Omental fat pad (tissue), 4 donors: Measurements from ENCODE around the gene CLRN2. TPM values are rescaled to one million over a fixed set of nuclear protein-coding genes. Genes with fewer than 3 reads are reported as not detected.

Experiments
- ATAC-seq: fragments of 150-250 bp; one replicate; pipeline ENCODE4 v1.9.1; 2016; ENCODE audit warnings: mild to moderate bottlenecking, moderate library complexity; ENCODE audit not compliant: low FRiP score
- DNase-seq: peaks from one replicate; pipeline ENCODE4 v3.0.0-alpha.2; 2019; ENCODE audit warnings: low spot score
- CTCF ChIP-seq, 3 donors: fragments of 450-650 bp; IDR thresholded peaks; one replicate each; pipeline ENCODE4 v1.5.1; 2016 to 2017; ENCODE audit warnings: antibody characterized with exemption in 3 of 3, mild to moderate bottlenecking in 3 of 3, moderate library complexity in 2 of 3
- total RNA-seq, 4 donors: library from RNA; depleted of rRNA; stranded (reverse); fragments of >200 nt; gene quantifications; one replicate each; pipeline ENCODE4 v1.1.0, GENCODE V29; 2016

The CLRN2 gene
- total RNA-seq = not detected

DNA sequence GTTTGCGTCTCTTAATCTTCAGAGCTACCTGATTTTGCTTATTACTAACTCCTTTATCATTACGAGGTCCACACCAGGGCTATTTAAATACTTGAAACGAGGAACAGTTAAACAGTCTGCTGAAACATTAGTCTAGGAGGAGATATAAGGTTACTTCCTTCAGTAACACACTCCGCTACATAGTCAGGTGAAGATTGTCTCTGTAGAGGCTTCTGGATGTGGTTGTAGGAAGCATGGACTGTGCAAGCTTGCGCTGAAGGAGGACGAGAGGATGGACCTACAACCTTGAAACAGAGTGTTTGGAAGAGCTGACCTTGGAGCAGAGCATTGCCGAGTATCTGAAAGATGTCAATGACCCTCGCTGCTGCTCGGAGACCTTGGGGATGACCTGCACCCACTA lies at the start of gene CLRN2:
CLRN2 (plus strand) TSS at position 301 of the 400 bp plus-strand sequence. CDS start 102 bp downstream, outside the sequence.
- no peak for ATAC-seq
- DNase-seq = no peak
- TF ChIP-seq CTCF (IDR thresholded peaks at IDR 0.05) = no peak

DNA sequence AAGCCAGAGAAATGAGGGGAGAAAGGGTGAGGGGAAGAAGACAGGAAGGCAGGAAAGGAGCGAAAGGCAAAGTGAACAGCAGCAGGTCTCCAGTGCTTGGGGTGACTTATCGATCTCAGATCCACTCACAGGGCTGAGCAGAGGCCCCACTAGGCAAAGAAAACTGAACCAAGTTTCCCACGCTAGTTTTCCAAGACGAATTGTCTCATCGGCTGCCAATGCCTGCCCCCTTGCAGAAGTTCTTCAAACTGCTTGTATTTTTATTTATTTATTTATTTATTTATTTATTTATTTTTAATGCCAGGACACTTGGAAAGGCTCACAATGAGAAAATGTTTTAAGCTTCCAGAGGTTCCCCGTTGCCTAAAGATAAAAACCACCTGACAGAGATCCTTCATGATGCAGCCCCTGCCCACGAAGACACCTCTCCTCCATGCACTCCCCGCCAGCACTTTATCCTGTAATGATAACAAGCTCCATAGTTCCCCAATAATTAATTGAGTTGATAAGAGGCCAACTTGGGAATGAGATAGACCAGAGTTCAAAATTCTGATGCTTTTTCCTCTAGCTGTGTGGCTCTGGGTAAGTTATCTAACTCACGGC lies 46.2 kb upstream of the CLRN2 start:
- DNase-seq = no peak
- ATAC-seq = no peak
- no peak for TF ChIP-seq CTCF (IDR thresholded peaks at IDR 0.05)

GRCh38 chr4:17469931-17470674 lies 44.9 kb upstream of the CLRN2 start:
- ATAC-seq (no peak), DNase-seq (no peak)
- no peak for TF ChIP-seq CTCF (IDR thresholded peaks at IDR 0.05)

DNA sequence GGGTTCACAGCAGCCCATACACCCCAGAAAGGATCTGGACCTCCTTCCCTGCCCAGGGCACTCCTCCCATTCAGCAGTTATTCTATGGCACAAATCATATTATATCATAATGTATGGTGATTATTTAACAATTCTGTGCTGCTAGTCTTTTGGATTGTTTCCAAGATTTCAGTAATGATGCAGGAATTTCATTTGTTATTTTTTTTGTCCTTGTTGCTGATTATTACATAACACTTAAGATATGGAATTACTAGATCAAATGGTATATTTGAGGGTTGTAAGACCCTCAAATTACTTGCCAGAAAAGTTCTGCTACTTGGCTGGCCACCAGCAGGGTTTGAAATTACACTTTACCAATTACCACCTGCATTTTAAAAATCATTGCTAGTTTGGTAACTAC lies 39.5 kb upstream of the CLRN2 start:
- no peak for DNase-seq
- TF ChIP-seq CTCF (IDR thresholded peaks at IDR 0.05) = no peak
- ATAC-seq = no peak

DNA sequence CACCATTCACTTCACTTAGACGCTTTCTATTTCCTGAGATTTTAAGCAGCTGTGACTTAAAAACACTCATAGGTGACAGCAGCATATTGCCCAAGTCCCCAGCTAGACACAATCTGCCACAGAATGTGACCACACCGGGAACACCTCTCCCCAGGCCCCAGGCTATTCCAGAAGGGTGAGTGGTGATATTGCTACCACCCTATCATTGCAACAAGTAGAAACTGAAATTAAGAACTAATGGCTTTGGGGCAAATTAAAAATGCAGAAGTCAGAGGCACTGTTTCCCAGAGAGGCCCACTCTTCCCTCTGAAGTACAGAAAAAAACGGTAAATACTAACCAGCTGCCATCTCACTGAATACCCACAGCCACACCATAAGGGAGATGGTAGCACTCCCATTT lies 38.1 kb upstream of the CLRN2 start:
- DNase-seq = no peak
- no peak for ATAC-seq
- no peak for TF ChIP-seq CTCF (IDR thresholded peaks at IDR 0.05)

- ATAC-seq = no peak
- no peak for DNase-seq
- TF ChIP-seq CTCF (IDR thresholded peaks at IDR 0.05) = no peak
Measured at GRCh38 chr4:17477774-17478472, 37.0 kb upstream of the CLRN2 start.
